H1 (cell line): Measurements from ENCODE around the gene WNT3A. TPM values are rescaled to one million over a fixed set of nuclear protein-coding genes. Genes with fewer than 3 reads are reported as not detected.

ENCODE experiments used
- CTCF ChIA-PET: fragments of 300-600 bp; sonication (Branson Sonifier 250); formaldehyde crosslinking; loops from one replicate; lab custom pipeline; 2021; ENCODE audit not compliant: partially characterized antibody; lab: Charles Lee
- POLR2A ChIA-PET: fragments of 300-600 bp; sonication (Branson Sonifier 250); formaldehyde crosslinking; loops from one replicate; lab custom pipeline; 2021; ENCODE audit warnings: inconsistent platforms; ENCODE audit not compliant: partially characterized antibody; lab: Charles Lee
- DNase-seq, 2 experiments: peaks; one replicate each; pipeline versions ENCODE4 v3.0.0 to v3.0.0-alpha.2; 2010 to 2022; ENCODE audit warnings: low spot score in 2 of 2, low read depth in 1 of 2, mixed read lengths in 1 of 2
- FAIRE-seq: peaks from 2 replicates; lab custom pipeline; 2011; peaks lifted over from hg19 to GRCh38; lab: Jason Lieb, UNC
- H2AFZ ChIP-seq: 2 replicates; pipeline ENCODE4 v1.8.1; 2012; ENCODE audit warnings: low read length, inconsistent platforms
- H2AK5ac ChIP-seq: 2 replicates; pipeline ENCODE4 v1.6.1; 2013; ENCODE audit warnings: low read depth, low read length
- H2BK120ac ChIP-seq: replicated peaks from 2 replicates; pipeline ENCODE3; 2013; ENCODE audit warnings: low read depth, low read length, inconsistent platforms
- H2BK12ac ChIP-seq: 2 replicates; pipeline ENCODE4 v1.6.1; 2013; ENCODE audit warnings: low read depth, low read length
- H2BK15ac ChIP-seq: 2 replicates; pipeline ENCODE4 v1.6.1; 2013; ENCODE audit warnings: low read length
- H2BK20ac ChIP-seq: 2 replicates; pipeline ENCODE4 v1.6.1; 2013; ENCODE audit warnings: low read length
- H2BK5ac ChIP-seq: 2 replicates; pipeline ENCODE4 v1.6.1; 2013; ENCODE audit warnings: low read depth, low read length
- H3K14ac ChIP-seq: 2 replicates; pipeline ENCODE4 v1.6.1; 2013; ENCODE audit warnings: inconsistent platforms; ENCODE audit not compliant: insufficient read length
- H3K18ac ChIP-seq: 2 replicates; pipeline ENCODE4 v1.6.1; 2013; ENCODE audit warnings: low read length; ENCODE audit errors: extremely low read depth
- H3K23ac ChIP-seq: 2 replicates; pipeline ENCODE4 v1.6.1; 2013; ENCODE audit warnings: inconsistent platforms; ENCODE audit not compliant: insufficient read length
- H3K23me2 ChIP-seq: 2 replicates; pipeline ENCODE4 v1.6.1; 2013; ENCODE audit warnings: low read depth, low read length
- H3K27ac ChIP-seq: 2 replicates; pipeline ENCODE4 v1.6.1; 2011; ENCODE audit warnings: low read depth, low read length, inconsistent platforms
- H3K27me3 ChIP-seq, 4 experiments: replicated peaks in 1 of 4; 1 replicate in 1 of 4; 2 replicates in 3 of 4; pipeline versions ENCODE4 v1.6.1 to v1.8.1; 2011 to 2013; ENCODE audit warnings: low read length in 3 of 4, mild to moderate bottlenecking in 3 of 4, inconsistent platforms in 2 of 4, mixed read lengths in 2 of 4, moderate library complexity in 1 of 4; ENCODE audit not compliant: control insufficient read depth in 3 of 4, insufficient read depth in 3 of 4; ENCODE audit errors: extremely low read depth in 1 of 4
- H3K36me3 ChIP-seq, 4 experiments: 2 replicates each; pipeline versions ENCODE4 v1.6.1 to v1.8.1; 2011 to 2013; ENCODE audit warnings: mild to moderate bottlenecking in 4 of 4, low read length in 3 of 4, moderate library complexity in 2 of 4, control low read depth in 1 of 4, inconsistent platforms in 1 of 4; ENCODE audit not compliant: insufficient read depth in 4 of 4, control insufficient read depth in 2 of 4
- H3K4ac ChIP-seq: replicated peaks from 2 replicates; pipeline ENCODE3; 2013; ENCODE audit warnings: low read length, low read depth, mixed read lengths, inconsistent platforms; ENCODE audit not compliant: insufficient read length
- H3K4me1 ChIP-seq, 4 experiments: replicated peaks in 1 of 4; 1 replicate in 1 of 4; 2 replicates in 3 of 4; pipeline versions ENCODE4 v1.6.1 to v1.8.1; 2011 to 2013; ENCODE audit warnings: low read length in 3 of 4, inconsistent platforms in 2 of 4, mixed read lengths in 1 of 4; ENCODE audit not compliant: insufficient read depth in 4 of 4, control insufficient read depth in 3 of 4
- H3K4me2 ChIP-seq, 2 experiments: 2 replicates each; pipeline versions ENCODE4 v1.6.1 to v1.8.1; 2011 to 2013; ENCODE audit warnings: low read depth in 2 of 2, low read length in 2 of 2, control low read depth in 1 of 2, inconsistent platforms in 1 of 2, mild to moderate bottlenecking in 1 of 2; ENCODE audit not compliant: insufficient read depth in 1 of 2
- H3K4me3 ChIP-seq, 4 experiments: fragments of 200-600, 300-600 bp in 1 of 4; sonication (generic), shearing (Covaris generic), sonication (Bioruptor Twin) in 1 of 4; 2 replicates each; pipeline versions ENCODE4 v1.5.1 to v1.8.1; 2011 to 2016; ENCODE audit warnings: low read length in 4 of 4, low read depth in 3 of 4, control low read depth in 2 of 4, inconsistent platforms in 2 of 4, mild to moderate bottlenecking in 2 of 4, mixed read lengths in 1 of 4, moderate library complexity in 1 of 4; ENCODE audit not compliant: insufficient read depth in 2 of 4; ENCODE audit errors: extremely low read depth in 1 of 4
- H3K56ac ChIP-seq: replicated peaks from 2 replicates; pipeline ENCODE3; 2013; ENCODE audit warnings: low read depth, mild to moderate bottlenecking, mixed read lengths, low read length, inconsistent platforms; ENCODE audit not compliant: insufficient read length
- H3K79me1 ChIP-seq: 2 replicates; pipeline ENCODE4 v1.6.1; 2013; ENCODE audit warnings: low read depth, low read length, control low read depth
- H3K79me2 ChIP-seq, 2 experiments: 2 replicates each; pipeline versions ENCODE4 v1.6.1 to v1.8.1; 2012 to 2013; ENCODE audit warnings: low read length in 2 of 2, mild to moderate bottlenecking in 2 of 2, inconsistent platforms in 1 of 2; ENCODE audit not compliant: insufficient read depth in 2 of 2, control insufficient read depth in 1 of 2
- H3K9ac ChIP-seq, 4 experiments: replicated peaks in 1 of 4; 1 replicate in 1 of 4; 2 replicates in 3 of 4; pipeline versions ENCODE4 v1.6.1 to v1.8.1; 2011 to 2013; ENCODE audit warnings: low read depth in 3 of 4, low read length in 3 of 4, control low read depth in 2 of 4, mild to moderate bottlenecking in 2 of 4, moderate library complexity in 2 of 4, inconsistent platforms in 1 of 4; ENCODE audit errors: extremely low read depth in 1 of 4
- H3K9me3 ChIP-seq, 2 experiments: 2 replicates each; pipeline versions ENCODE4 v1.6.1 to v1.8.1; 2012 to 2013; ENCODE audit warnings: mild to moderate bottlenecking in 2 of 2, moderate library complexity in 2 of 2, control low read depth in 1 of 2, inconsistent platforms in 1 of 2, low read depth in 1 of 2, low read length in 1 of 2, mixed read lengths in 1 of 2; ENCODE audit not compliant: insufficient read depth in 2 of 2
- H4K20me1 ChIP-seq, 2 experiments: replicated peaks in 1 of 2; 2 replicates each; pipeline versions ENCODE3 to v1.8.1; 2011 to 2013; ENCODE audit warnings: inconsistent platforms in 2 of 2, low read length in 2 of 2, mild to moderate bottlenecking in 1 of 2; ENCODE audit not compliant: insufficient read depth in 2 of 2, control insufficient read depth in 1 of 2
- H4K5ac ChIP-seq: 2 replicates; pipeline ENCODE4 v1.6.1; 2013; ENCODE audit warnings: low read length, low read depth, mixed read lengths, inconsistent platforms; ENCODE audit not compliant: insufficient read length
- H4K8ac ChIP-seq: 2 replicates; pipeline ENCODE4 v1.8.0; 2013; ENCODE audit warnings: mild to moderate bottlenecking, moderate library complexity, low read length, inconsistent platforms; ENCODE audit not compliant: insufficient read depth; ENCODE audit errors: extremely low read depth
- H4K91ac ChIP-seq: replicated peaks from 2 replicates; pipeline ENCODE3; 2013; ENCODE audit warnings: low read length, mixed read lengths, inconsistent platforms; ENCODE audit not compliant: insufficient read length
- TBP ChIP-seq: IDR thresholded peaks from 2 replicates; pipeline ENCODE4 v1.6.1; 2011; ENCODE audit warnings: low read depth, low read length, improper control_type of control experiment
- WGBS, 2 experiments: shearing (Covaris generic) in 1 of 2; methylation state at CpG; one replicate each; pipeline versions ENCODE4 v1.1.6 to v1.1.7; 2013 to 2015; ENCODE audit warnings: low lambda C conversion rate in 2 of 2, mixed read lengths in 2 of 2, inconsistent platforms in 1 of 2, low coverage in 1 of 2, missing lambda C conversion rate in 1 of 2; ENCODE audit not compliant: insufficient replicate concordance in 2 of 2, insufficient coverage in 1 of 2, insufficient read length in 1 of 2; ENCODE audit errors: extremely low coverage in 1 of 2, missing lambda C conversion rate in 1 of 2; 5-methylcytosine and 5-hydroxymethylcytosine counted together
- polyA plus RNA-seq, 7 experiments: library from polyadenylated mRNA; depleted of rRNA in 3 of 7; stranded (reverse) in 5 of 7; unstranded in 2 of 7; fragments of >200 nt in 5 of 7; fragments of 200-250 nt in 2 of 7; gene quantifications; 1 replicate in 5 of 7; 2 replicates in 1 of 7; 4 replicates in 1 of 7; pipeline versions ENCODE4 v1.2.1 to v1.2.3, GENCODE V29; 2011 to 2013; ENCODE audit warnings: missing spikeins in 2 of 7, mixed read lengths in 2 of 7
- total RNA-seq: library from RNA; stranded (reverse); fragmentation: NEBNext Ultra II Directional; extraction: Animal tissue kit (Norgen Biotek cat#: 25700); gene quantifications from 2 replicates; pipeline ENCODE4 v1.2.1, GENCODE V29; 2021

Gene WNT3A
- total and polyA plus RNA-seq, 2 of the 8 experiments (the other 6 are each of a cell fraction or from before 2014, with no cell fraction given) = 0.08 to 0.19 TPM

GRCh38 chr1:228000836-228001563, 5.8 kb upstream of the WNT3A start:
- Histone ChIP-seq H2BK5ac (no peak overlapping the region), H4K5ac (no peak overlapping the region), H4K8ac (no peak overlapping the region), H3K23me2 (peaks cover 4% of the 10 kb centered on the region; the same call in 1 of the 2 replicates), H3K9ac (no peak overlapping the region), H2BK120ac (no peak overlapping the region), H3K56ac (no peak overlapping the region), H3K4me3 (no peak overlapping the region), H2AFZ (no peak overlapping the region), H4K20me1 (peaks cover 6 to 12% of the 10 kb centered on the region in 2 experiments), H3K14ac (no peak overlapping the region), H2BK15ac (no peak overlapping the region), H3K9me3 (peaks cover 0 to 3% of the 10 kb centered on the region in 2 experiments; a peak in 1 of 4 replicates), H3K27me3 (peaks cover 19 to 64% (median 37%) of the 10 kb centered on the region in 4 experiments), H3K4me2 (no peak overlapping the region), H3K4me1 (peaks cover 0 to 20% (median 10%) of the 10 kb centered on the region in 4 experiments; a peak in 6 of 7 replicates), H4K91ac (no peak overlapping the region), H2BK20ac (no peak overlapping the region), H3K4ac (no peak overlapping the region), H3K79me2 (no peaks in the 10 kb centered on the region), H3K18ac (no peak overlapping the region), H3K36me3 (no peaks in the 10 kb centered on the region), H2AK5ac (no peak overlapping the region), H2BK12ac (no peak overlapping the region), H3K79me1 (no peaks in the 10 kb centered on the region), H3K27ac (no peak overlapping the region), H3K23ac (no peak overlapping the region)
- 78% methylated on average over 13 of the region's 13 CpGs; no CpG with 5 or more reads in 1 of the 2 experiments for WGBS, 2 experiments
- DNase-seq = no peak
- FAIRE-seq = no peak
- POLR2A ChIA-PET = no interaction called here
- CTCF ChIA-PET = interaction anchor here (0.6 to 11.6 kb wide), 12 partner anchors 11 to 519 kb away, joined by 3 to 197 read pairs (median 4); no protein-coding TSS in a partner anchor
- no peak for TF ChIP-seq TBP
